H9 (cell line): ENCODE results near the gene PRPH2. TPM values are rescaled to one million over a fixed set of nuclear protein-coding genes. Genes with fewer than 3 reads are reported as not detected.

Source experiments
- DNase-seq: peaks from one replicate; pipeline ENCODE4 v3.0.0-alpha.2; 2017
- H2AFZ ChIP-seq: one replicate; pipeline ENCODE4 v1.6.1; 2013; ENCODE audit warnings: mild to moderate bottlenecking, low read length, control low read depth, moderate library complexity
- H2AK5ac ChIP-seq: 2 replicates; pipeline ENCODE4 v1.6.1; 2013; ENCODE audit warnings: low read length, control low read depth, mixed read lengths; ENCODE audit not compliant: insufficient read length
- H2BK120ac ChIP-seq: one replicate; pipeline ENCODE4 v1.6.1; 2013; ENCODE audit warnings: low read depth, mild to moderate bottlenecking, low read length, control low read depth, inconsistent platforms; ENCODE audit not compliant: poor library complexity, severe bottlenecking
- H2BK12ac ChIP-seq: 2 replicates; pipeline ENCODE4 v1.6.1; 2013; ENCODE audit warnings: low read length, control low read depth, mixed read lengths, low read depth; ENCODE audit not compliant: insufficient read length
- H2BK15ac ChIP-seq: 2 replicates; pipeline ENCODE4 v1.6.1; 2013; ENCODE audit warnings: low read depth, low read length, control low read depth
- H2BK20ac ChIP-seq: one replicate; pipeline ENCODE4 v1.6.1; 2013; ENCODE audit warnings: low read depth, mild to moderate bottlenecking, low read length, control low read depth, inconsistent platforms; ENCODE audit not compliant: poor library complexity, severe bottlenecking
- H2BK5ac ChIP-seq: 2 replicates; pipeline ENCODE4 v1.6.1; 2013; ENCODE audit warnings: low read length, control low read depth, mixed read lengths; ENCODE audit not compliant: insufficient read length
- H3K14ac ChIP-seq: 2 replicates; pipeline ENCODE4 v1.6.1; 2013; ENCODE audit warnings: low read length, control low read depth; ENCODE audit not compliant: insufficient read depth
- H3K18ac ChIP-seq: 2 replicates; pipeline ENCODE4 v1.6.1; 2013; ENCODE audit warnings: low read depth, mild to moderate bottlenecking, mixed read lengths, low read length, control low read depth; ENCODE audit not compliant: insufficient read length
- H3K23ac ChIP-seq: 2 replicates; pipeline ENCODE4 v1.6.1; 2013; ENCODE audit warnings: low read length, control low read depth, mixed read lengths, low read depth; ENCODE audit not compliant: insufficient read length
- H3K23me2 ChIP-seq: 2 replicates; pipeline ENCODE4 v1.6.1; 2013; ENCODE audit warnings: low read depth, mild to moderate bottlenecking, mixed read lengths, low read length, control low read depth; ENCODE audit not compliant: insufficient read length, poor library complexity, severe bottlenecking
- H3K27ac ChIP-seq: 2 replicates; pipeline ENCODE4 v1.5.1; 2013; ENCODE audit warnings: low read length, control low read depth, mixed read lengths, low read depth; ENCODE audit not compliant: insufficient read length
- H3K27me3 ChIP-seq: 2 replicates; pipeline ENCODE4 v1.6.1; 2013; ENCODE audit warnings: low read length, control low read depth, inconsistent platforms; ENCODE audit not compliant: insufficient read depth
- H3K4ac ChIP-seq: 2 replicates; pipeline ENCODE4 v1.6.1; 2013; ENCODE audit warnings: low read depth, mild to moderate bottlenecking, control low read depth, inconsistent platforms, low read length, moderate library complexity
- H3K4me1 ChIP-seq: 2 replicates; pipeline ENCODE4 v1.6.1; 2013; ENCODE audit warnings: low read length, control low read depth, inconsistent platforms; ENCODE audit not compliant: insufficient read depth
- H3K4me2 ChIP-seq: 2 replicates; pipeline ENCODE4 v1.6.1; 2013; ENCODE audit warnings: low read length, control low read depth, mixed read lengths; ENCODE audit not compliant: insufficient read length, insufficient read depth
- H3K56ac ChIP-seq: 2 replicates; pipeline ENCODE4 v1.6.1; 2013; ENCODE audit warnings: low read depth, mild to moderate bottlenecking, mixed read lengths, low read length, control low read depth; ENCODE audit not compliant: insufficient read length
- H3K79me1 ChIP-seq: 2 replicates; pipeline ENCODE4 v1.6.1; 2013; ENCODE audit warnings: low read depth, mild to moderate bottlenecking, moderate library complexity, low read length, control low read depth, inconsistent platforms; ENCODE audit not compliant: insufficient read depth, poor library complexity, severe bottlenecking
- H3K79me2 ChIP-seq: 2 replicates; pipeline ENCODE4 v1.6.1; 2013; ENCODE audit warnings: low read length, control low read depth, inconsistent platforms; ENCODE audit not compliant: insufficient read depth
- H3K9ac ChIP-seq: 2 replicates; pipeline ENCODE4 v1.6.1; 2013; ENCODE audit warnings: low read length, control low read depth, mixed read lengths; ENCODE audit not compliant: insufficient read length; ENCODE audit errors: extremely low read depth
- H3K9me3 ChIP-seq: one replicate; pipeline ENCODE4 v1.6.1; 2013; ENCODE audit warnings: low read depth, low read length, inconsistent platforms; ENCODE audit not compliant: control insufficient read depth
- H3T11ph ChIP-seq: one replicate; pipeline ENCODE4 v1.6.1; 2013; ENCODE audit warnings: mild to moderate bottlenecking, low read length, control low read depth, inconsistent platforms
- H4K20me1 ChIP-seq: one replicate; pipeline ENCODE4 v1.6.1; 2013; ENCODE audit not compliant: control insufficient read depth, insufficient read length, insufficient read depth
- H4K5ac ChIP-seq: 2 replicates; pipeline ENCODE4 v1.6.1; 2013; ENCODE audit warnings: low read depth, mild to moderate bottlenecking, mixed read lengths, low read length, control low read depth; ENCODE audit not compliant: insufficient read length
- H4K8ac ChIP-seq: replicated peaks from 2 replicates; pipeline ENCODE4 v1.6.1; 2013; ENCODE audit warnings: low read length, control low read depth, mixed read lengths, low read depth; ENCODE audit not compliant: insufficient read length
- H4K91ac ChIP-seq: 2 replicates; pipeline ENCODE4 v1.6.1; 2013; ENCODE audit warnings: low read depth, mild to moderate bottlenecking, moderate library complexity, mixed read lengths, low read length, control low read depth; ENCODE audit not compliant: insufficient read length
- H3K27ac Mint-ChIP-seq, 3 experiments: 2 replicates in 2 of 3; 3 replicates in 1 of 3; pipeline ENCODE4 v1.8.0; 2020 to 2021; ENCODE audit warnings: mixed read lengths in 3 of 3, mild to moderate bottlenecking in 1 of 3, moderate library complexity in 1 of 3
- H3K27me3 Mint-ChIP-seq: 2 replicates; pipeline ENCODE4 v1.8.0; 2021; ENCODE audit warnings: low read depth, mild to moderate bottlenecking, moderate library complexity, mixed read lengths
- H3K36me3 Mint-ChIP-seq, 3 experiments: 2 replicates in 2 of 3; 3 replicates in 1 of 3; pipeline ENCODE4 v1.8.0; 2020 to 2021; ENCODE audit warnings: low read depth in 3 of 3, mixed read lengths in 3 of 3; ENCODE audit not compliant: insufficient read depth in 1 of 3
- H3K4me1 Mint-ChIP-seq, 2 experiments: 2 replicates each; pipeline ENCODE4 v1.8.0; 2020; ENCODE audit warnings: mixed read lengths in 2 of 2
- H3K4me3 Mint-ChIP-seq, 2 experiments: 2 replicates in 1 of 2; 3 replicates in 1 of 2; pipeline ENCODE4 v1.8.0; 2020 to 2021; ENCODE audit warnings: mild to moderate bottlenecking in 2 of 2, mixed read lengths in 2 of 2, moderate library complexity in 1 of 2
- H3K9me3 Mint-ChIP-seq, 2 experiments: 2 replicates in 1 of 2; 3 replicates in 1 of 2; pipeline ENCODE4 v1.8.0; 2020; ENCODE audit warnings: mild to moderate bottlenecking in 2 of 2, mixed read lengths in 2 of 2, moderate library complexity in 1 of 2
- WGBS: extraction: QIAGEN DNeasy Blood & Tissue Kit; methylation state at CpG from one replicate; pipeline ENCODE4 v1.1.7; 2013; ENCODE audit warnings: missing lambda C conversion rate, low lambda C conversion rate, mixed read lengths; ENCODE audit not compliant: insufficient read length; ENCODE audit errors: extremely low coverage; 5-methylcytosine and 5-hydroxymethylcytosine counted together
- total RNA-seq: library from RNA; stranded (reverse); gene quantifications from 2 replicates; pipeline ENCODE4 v1.2.1, GENCODE V29; 2021
- TF ChIP-seq, protein P1 (sequence below): fragments of 200-600 bp; sonication (generic); conservative IDR thresholded peaks from 3 replicates; pipeline ENCODE4 v1.8.0; 2021; ENCODE audit warnings: antibody characterized with exemption, mild to moderate bottlenecking

The PRPH2 gene
- total RNA-seq, 1 experiment from 2014 or later, result 0.31 TPM

DNA sequence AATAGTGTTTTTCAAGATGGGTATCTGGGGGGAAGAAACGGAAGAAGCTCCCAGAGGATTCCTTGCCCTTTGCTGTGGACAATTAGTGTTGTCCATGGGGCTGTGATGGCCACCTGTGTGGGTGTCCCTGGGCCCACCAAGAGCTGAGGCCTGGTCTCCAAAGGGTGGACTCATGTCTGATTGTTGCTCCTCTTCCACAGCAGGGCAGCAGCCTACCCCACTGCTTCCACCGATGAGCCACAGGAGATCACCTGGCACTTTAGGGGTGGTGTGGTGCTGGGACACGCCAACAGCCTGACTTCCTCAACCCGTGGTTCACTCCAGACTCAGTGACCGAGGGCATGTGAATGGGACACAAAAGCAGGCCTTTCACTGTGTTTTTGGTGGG is 25.1 kb downstream of the PRPH2 start:
- Histone ChIP-seq H2AK5ac (no peak overlapping the region), H3K4me2 (no peak overlapping the region), H2BK5ac (no peak overlapping the region), H2AFZ (no peak overlapping the region), H2BK15ac (no peak overlapping the region), H4K8ac (no peak overlapping the region), H3K79me1 (no peaks in the 10 kb centered on the region), H3K27me3 (no peaks in the 10 kb centered on the region), H3K56ac (no peak overlapping the region), H3T11ph (no peak overlapping the region), H3K4me1 (no peaks in the 10 kb centered on the region), H3K23me2 (no peaks in the 10 kb centered on the region), H2BK20ac (no peak overlapping the region), H3K79me2 (no peaks in the 10 kb centered on the region), H4K20me1 (no peaks in the 10 kb centered on the region), H4K91ac (no peak overlapping the region), H2BK120ac (no peak overlapping the region), H3K27ac (no peak overlapping the region), H2BK12ac (no peak overlapping the region), H3K18ac (no peak overlapping the region), H3K4ac (no peak overlapping the region), H3K23ac (no peak overlapping the region), H3K9me3 (no peaks in the 10 kb centered on the region), H3K9ac (no peak overlapping the region), H3K14ac (no peak overlapping the region), H4K5ac (no peak overlapping the region)
- H3K4me3 Mint-ChIP-seq, result no peak overlapping the region
- no peak overlapping the region; a peak in 1 of 7 replicates for H3K27ac Mint-ChIP-seq
- TF ChIP-seq, protein P1, sequence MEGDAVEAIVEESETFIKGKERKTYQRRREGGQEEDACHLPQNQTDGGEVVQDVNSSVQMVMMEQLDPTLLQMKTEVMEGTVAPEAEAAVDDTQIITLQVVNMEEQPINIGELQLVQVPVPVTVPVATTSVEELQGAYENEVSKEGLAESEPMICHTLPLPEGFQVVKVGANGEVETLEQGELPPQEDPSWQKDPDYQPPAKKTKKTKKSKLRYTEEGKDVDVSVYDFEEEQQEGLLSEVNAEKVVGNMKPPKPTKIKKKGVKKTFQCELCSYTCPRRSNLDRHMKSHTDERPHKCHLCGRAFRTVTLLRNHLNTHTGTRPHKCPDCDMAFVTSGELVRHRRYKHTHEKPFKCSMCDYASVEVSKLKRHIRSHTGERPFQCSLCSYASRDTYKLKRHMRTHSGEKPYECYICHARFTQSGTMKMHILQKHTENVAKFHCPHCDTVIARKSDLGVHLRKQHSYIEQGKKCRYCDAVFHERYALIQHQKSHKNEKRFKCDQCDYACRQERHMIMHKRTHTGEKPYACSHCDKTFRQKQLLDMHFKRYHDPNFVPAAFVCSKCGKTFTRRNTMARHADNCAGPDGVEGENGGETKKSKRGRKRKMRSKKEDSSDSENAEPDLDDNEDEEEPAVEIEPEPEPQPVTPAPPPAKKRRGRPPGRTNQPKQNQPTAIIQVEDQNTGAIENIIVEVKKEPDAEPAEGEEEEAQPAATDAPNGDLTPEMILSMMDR, result no peak
- no CpG with 5 or more reads among the region's 5 CpGs for WGBS
- H3K27me3 Mint-ChIP-seq, result no peaks in the 10 kb centered on the region
- H3K36me3 Mint-ChIP-seq, result peaks cover 5 to 17% (median 5%) of the 10 kb centered on the region in 3 experiments; a peak in 5 of 7 replicates
- DNase-seq, result no peak
- H3K4me1 Mint-ChIP-seq, result no peaks in the 10 kb centered on the region; a peak in 1 of 4 replicates
- H3K9me3 Mint-ChIP-seq, result no peaks in the 10 kb centered on the region
